B cell (primary cell): Measurements from ENCODE around the gene SCGN. TPM values are rescaled to one million over a fixed set of nuclear protein-coding genes. Genes with fewer than 3 reads are reported as not detected.

Experiments used
- ATAC-seq: fragments of 200-7000 bp; cut with Tn5 transposase; one replicate; pipeline ENCODE4 v1.10.0; 2021; ENCODE audit warnings: low read depth, mild to moderate bottlenecking, moderate number of reproducible peaks, moderate library complexity
- CTCF ChIA-PET: fragments of 350-600 bp; sonication (Branson Sonifier 250); formaldehyde crosslinking; loops from one replicate; lab custom pipeline; 2021; ENCODE audit warnings: antibody characterized with exemption, inconsistent platforms; lab: Charles Lee
- POLR2A ChIA-PET: fragments of 350-600 bp; sonication (Branson Sonifier 250); formaldehyde crosslinking; loops from one replicate; lab custom pipeline; 2021; ENCODE audit warnings: antibody characterized with exemption; lab: Charles Lee
- DNase-seq: peaks from one replicate; pipeline ENCODE4 v3.0.0; 2013
- H2AFZ ChIP-seq: 2 replicates; pipeline ENCODE4 v1.6.1; 2012; ENCODE audit warnings: mild to moderate bottlenecking, low read depth, low read length; ENCODE audit not compliant: insufficient read depth, poor library complexity, severe bottlenecking
- H3K27ac ChIP-seq, 2 donors: 1 replicate in 1 of 2; 2 replicates in 1 of 2; pipeline ENCODE4 v1.5.1; 2012 to 2013; ENCODE audit warnings: low read length in 2 of 2, mild to moderate bottlenecking in 2 of 2, moderate library complexity in 1 of 2
- H3K27me3 ChIP-seq, 4 experiments: fragments of 200-600 bp in 1 of 4; sonication (generic) in 1 of 4; replicated peaks in 1 of 4; 1 replicate in 2 of 4; 2 replicates in 2 of 4; pipeline versions ENCODE4 v1.6.1 to v1.7.0; 2013 to 2016; ENCODE audit warnings: low read length in 3 of 4, mild to moderate bottlenecking in 2 of 4, mixed read lengths in 1 of 4, moderate library complexity in 1 of 4; ENCODE audit not compliant: insufficient read depth in 4 of 4, control insufficient read depth in 3 of 4; ENCODE audit errors: control extremely low read depth in 1 of 4
- H3K36me3 ChIP-seq, 2 experiments: replicated peaks in 1 of 2; 1 replicate in 1 of 2; 2 replicates in 1 of 2; pipeline versions ENCODE4 v1.6.1 to v1.7.1; 2013; ENCODE audit warnings: low read length in 1 of 2; ENCODE audit not compliant: insufficient read depth in 2 of 2, control insufficient read depth in 1 of 2; ENCODE audit errors: control extremely low read depth in 1 of 2, extremely low read depth in 1 of 2
- H3K4me1 ChIP-seq, 2 donors: fragments of 200-600 bp in 1 of 2; sonication (generic) in 1 of 2; 1 replicate in 1 of 2; 2 replicates in 1 of 2; pipeline versions ENCODE4 v1.5.1 to v1.6.1; 2013 to 2017; ENCODE audit warnings: low read length in 2 of 2; ENCODE audit not compliant: control insufficient read depth in 2 of 2, insufficient read depth in 2 of 2
- H3K4me2 ChIP-seq: replicated peaks from 2 replicates; pipeline ENCODE3; 2012; ENCODE audit warnings: mild to moderate bottlenecking, low read depth, low read length; ENCODE audit not compliant: poor library complexity, severe bottlenecking
- H3K4me3 ChIP-seq, 5 experiments: fragments of 200-600 bp in 1 of 5; sonication (generic) in 1 of 5; 1 replicate in 3 of 5; 2 replicates in 2 of 5; pipeline versions ENCODE4 v1.5.1 to v1.7.0; 2011 to 2016; ENCODE audit warnings: low read length in 4 of 5, mild to moderate bottlenecking in 4 of 5, low read depth in 2 of 5, control low read depth in 1 of 5, moderate library complexity in 1 of 5; ENCODE audit not compliant: insufficient read depth in 1 of 5; ENCODE audit errors: control extremely low read depth in 1 of 5, extremely low read depth in 1 of 5
- H3K79me2 ChIP-seq: fragments of 200-600 bp; sonication (generic); one replicate; pipeline ENCODE4 v1.6.0; 2016; ENCODE audit warnings: low read length; ENCODE audit not compliant: control insufficient read depth, insufficient read depth
- H3K9ac ChIP-seq: fragments of 200-600 bp; sonication (generic); 2 replicates; pipeline ENCODE4 v1.6.1; 2017; ENCODE audit warnings: mild to moderate bottlenecking, low read length, moderate library complexity
- H3K9me3 ChIP-seq, 3 donors: one replicate each; pipeline versions ENCODE4 v1.6.1 to v1.7.1; 2013; ENCODE audit warnings: low read length in 2 of 3; ENCODE audit not compliant: control insufficient read depth in 2 of 3, insufficient read depth in 1 of 3; ENCODE audit errors: control extremely low read depth in 1 of 3
- H4K20me1 ChIP-seq: 2 replicates; pipeline ENCODE4 v1.6.0; 2012; ENCODE audit warnings: mild to moderate bottlenecking, low read length; ENCODE audit not compliant: insufficient read depth, control insufficient read depth, poor library complexity, severe bottlenecking
- H3K27ac Mint-ChIP-seq: one replicate; pipeline ENCODE4 v1.8.0; 2021; ENCODE audit warnings: mixed read lengths
- H3K27me3 Mint-ChIP-seq: one replicate; pipeline ENCODE4 v1.8.0; 2021; ENCODE audit warnings: mixed read lengths
- H3K4me1 Mint-ChIP-seq: one replicate; pipeline ENCODE4 v1.8.0; 2021; ENCODE audit warnings: mixed read lengths
- H3K4me3 Mint-ChIP-seq: one replicate; pipeline ENCODE4 v1.8.0; 2021; ENCODE audit warnings: mixed read lengths
- H3K9me3 Mint-ChIP-seq: one replicate; pipeline ENCODE4 v1.8.0; 2022; ENCODE audit warnings: mixed read lengths; ENCODE audit not compliant: insufficient read depth
- EZH2 ChIP-seq: IDR thresholded peaks from 2 replicates; pipeline ENCODE4 v1.6.1; 2012; ENCODE audit warnings: borderline replicate concordance, low read depth, mild to moderate bottlenecking, moderate library complexity, low read length; ENCODE audit not compliant: insufficient read depth, poor library complexity, severe bottlenecking
- WGBS: methylation state at CpG from one replicate; pipeline ENCODE4 v1.1.5; 2013; ENCODE audit warnings: missing lambda C conversion rate; ENCODE audit not compliant: insufficient coverage; 5-methylcytosine and 5-hydroxymethylcytosine counted together
- intact Hi-C: fragments of 100-400 bp; cut with micrococcal nuclease; formaldehyde crosslinking; loops from one replicate; pipeline ENCODE4 v1.10.0; 2022
- polyA plus RNA-seq: library from polyadenylated mRNA; depleted of rRNA; stranded (reverse); fragments of >200 nt; gene quantifications from 2 replicates; pipeline ENCODE4 v1.2.3, GENCODE V29; 2012
- total RNA-seq, 2 donors: library from RNA; stranded (reverse); fragments of 120-200 nt in 1 of 2; gene quantifications; 1 replicate in 1 of 2; 2 replicates in 1 of 2; pipeline versions ENCODE4 v1.2.3 to v1.2.4, GENCODE V29; 2013 to 2022
- TF ChIP-seq, protein P1 (sequence below): fragments of 200-600 bp; IDR thresholded peaks from one replicate; pipeline ENCODE4 v1.8.0; 2022; ENCODE audit warnings: antibody characterized with exemption, mild to moderate bottlenecking

The SCGN gene
- total and polyA plus RNA-seq, 2 donors (not counting 1 experiment from before 2014, with no cell fraction given) = not detected

DNA sequence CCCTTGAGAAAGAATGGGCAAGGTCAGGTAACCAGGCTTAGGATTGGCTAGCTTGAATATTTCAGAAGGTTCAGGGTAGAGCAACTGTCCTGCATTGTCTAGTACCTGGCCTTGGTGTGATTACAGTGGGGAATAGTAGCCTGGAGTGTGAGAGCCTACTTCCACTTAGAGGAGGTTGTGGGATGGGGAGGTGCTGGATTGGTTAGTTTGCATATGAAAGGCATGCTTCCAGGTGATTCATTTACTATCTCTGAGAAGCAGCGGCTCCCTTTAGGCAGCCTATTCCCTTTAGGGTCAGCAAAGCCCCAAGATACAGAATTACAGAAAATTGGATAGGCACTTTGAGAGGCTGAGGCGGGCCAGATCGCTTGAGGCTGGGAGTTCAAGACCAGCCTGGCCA, 25.0 kb upstream of the SCGN start:
- no peak overlapping the region for H3K9ac ChIP-seq
- H3K4me1 Mint-ChIP-seq = no peaks in the 10 kb centered on the region
- no peak overlapping the region for H3K27ac Mint-ChIP-seq
- DNase-seq (no peak), ATAC-seq (no peak)
- H3K36me3 ChIP-seq = no peaks in the 10 kb centered on the region
- WGBS = 100% methylated on average over 3 of the region's 3 CpGs
- no peak for TF ChIP-seq EZH2
- TF ChIP-seq, protein P1, sequence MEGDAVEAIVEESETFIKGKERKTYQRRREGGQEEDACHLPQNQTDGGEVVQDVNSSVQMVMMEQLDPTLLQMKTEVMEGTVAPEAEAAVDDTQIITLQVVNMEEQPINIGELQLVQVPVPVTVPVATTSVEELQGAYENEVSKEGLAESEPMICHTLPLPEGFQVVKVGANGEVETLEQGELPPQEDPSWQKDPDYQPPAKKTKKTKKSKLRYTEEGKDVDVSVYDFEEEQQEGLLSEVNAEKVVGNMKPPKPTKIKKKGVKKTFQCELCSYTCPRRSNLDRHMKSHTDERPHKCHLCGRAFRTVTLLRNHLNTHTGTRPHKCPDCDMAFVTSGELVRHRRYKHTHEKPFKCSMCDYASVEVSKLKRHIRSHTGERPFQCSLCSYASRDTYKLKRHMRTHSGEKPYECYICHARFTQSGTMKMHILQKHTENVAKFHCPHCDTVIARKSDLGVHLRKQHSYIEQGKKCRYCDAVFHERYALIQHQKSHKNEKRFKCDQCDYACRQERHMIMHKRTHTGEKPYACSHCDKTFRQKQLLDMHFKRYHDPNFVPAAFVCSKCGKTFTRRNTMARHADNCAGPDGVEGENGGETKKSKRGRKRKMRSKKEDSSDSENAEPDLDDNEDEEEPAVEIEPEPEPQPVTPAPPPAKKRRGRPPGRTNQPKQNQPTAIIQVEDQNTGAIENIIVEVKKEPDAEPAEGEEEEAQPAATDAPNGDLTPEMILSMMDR = no peak
- H3K4me1 ChIP-seq = no peaks in the 10 kb centered on the region
- ChIA-PET CTCF (no interaction called here), POLR2A (no interaction called here)
- no peaks in the 10 kb centered on the region for H3K79me2 ChIP-seq
- intact Hi-C loops = no loop called here
- H3K4me3 ChIP-seq = no peak overlapping the region
- no peak overlapping the region for H3K4me2 ChIP-seq
- peaks cover 40% of the 10 kb centered on the region for H3K27me3 Mint-ChIP-seq
- no peaks in the 10 kb centered on the region for H4K20me1 ChIP-seq
- H3K27me3 ChIP-seq = peaks cover 0 to 23% (median 4%) of the 10 kb centered on the region in 4 experiments
- H3K4me3 Mint-ChIP-seq = no peak overlapping the region
- H3K27ac ChIP-seq = no peak overlapping the region
- H2AFZ ChIP-seq = no peak overlapping the region
- H3K9me3 ChIP-seq = no peaks in the 10 kb centered on the region
- H3K9me3 Mint-ChIP-seq = no peaks in the 10 kb centered on the region

DNA sequence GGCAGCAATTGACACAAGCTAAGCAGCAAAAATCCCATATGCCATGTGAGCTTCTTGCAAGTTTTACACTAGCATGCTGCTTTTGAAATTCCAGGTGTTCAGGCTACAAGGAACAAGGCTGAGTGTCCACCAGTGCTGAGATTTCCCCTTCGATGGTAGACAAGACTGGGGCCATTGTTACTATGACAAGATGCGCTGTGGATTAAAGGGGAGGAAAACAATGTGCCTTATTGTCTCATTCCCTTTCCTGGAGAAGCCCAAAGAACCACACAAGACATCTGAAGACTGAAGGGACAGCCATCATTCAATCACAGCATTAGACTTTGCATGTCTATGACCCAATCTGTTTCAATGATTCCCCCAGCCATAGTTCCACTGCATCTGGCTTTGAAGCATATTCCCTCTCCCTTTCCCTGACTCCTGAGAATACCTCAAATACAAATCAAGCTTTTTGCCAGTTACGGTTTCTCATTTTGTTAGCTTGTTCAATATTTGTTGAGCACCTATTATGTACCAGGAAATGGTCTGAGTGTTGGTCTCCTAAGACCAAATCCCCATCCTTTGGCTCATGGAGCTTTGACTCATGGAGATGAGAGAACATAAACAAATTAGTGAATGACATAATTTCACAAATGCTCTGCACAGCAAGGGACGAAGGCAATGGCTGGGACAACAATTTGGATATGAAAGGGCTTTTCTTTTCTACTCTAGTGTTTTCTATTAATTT, 23.4 kb upstream of the SCGN start:
- DNase-seq = no peak
- ChIA-PET POLR2A (no interaction called here), CTCF (no interaction called here)
- WGBS = 100% methylated on average over 1 of the region's 4 CpGs
- ATAC-seq = no peak
- Histone ChIP-seq H3K36me3 (no peaks in the 10 kb centered on the region), H3K9ac (no peak overlapping the region), H3K4me2 (no peak overlapping the region), H3K27ac (no peak overlapping the region), H3K4me3 (no peak overlapping the region), H2AFZ (no peak overlapping the region), H3K9me3 (no peaks in the 10 kb centered on the region), H4K20me1 (no peaks in the 10 kb centered on the region), H3K79me2 (no peaks in the 10 kb centered on the region), H3K27me3 (peaks cover 0 to 23% (median 4%) of the 10 kb centered on the region in 4 experiments), H3K4me1 (no peaks in the 10 kb centered on the region)
- intact Hi-C loops = no loop called here
- H3K4me1 Mint-ChIP-seq = no peaks in the 10 kb centered on the region
- TF ChIP-seq, protein P1 = no peak
- no peak for TF ChIP-seq EZH2
- no peak overlapping the region for H3K4me3 Mint-ChIP-seq
- H3K27ac Mint-ChIP-seq = no peak overlapping the region
- H3K9me3 Mint-ChIP-seq = no peaks in the 10 kb centered on the region
- H3K27me3 Mint-ChIP-seq = peaks cover 42% of the 10 kb centered on the region
